Panc1 (cell line): ENCODE measurements around the gene HSF5.

Experiments
- TCF7L2 ChIP-seq: IDR thresholded peaks from 2 replicates; pipeline ENCODE4 v1.6.1; 2011; ENCODE audit warnings: mild to moderate bottlenecking, low read depth, low read length, inconsistent platforms
- TF ChIP-seq, protein P1 (sequence below): fragments of 450-650 bp; IDR thresholded peaks from 2 replicates; pipeline ENCODE4 v1.5.1; 2017; ENCODE audit warnings: mild to moderate bottlenecking
- TF ChIP-seq, protein P2 (sequence below), 2 experiments: IDR thresholded peaks; 2 replicates each; pipeline ENCODE4 v1.6.1; 2011 to 2012; ENCODE audit warnings: low read depth in 2 of 2, control low read depth in 1 of 2, low read length in 1 of 2, mild to moderate bottlenecking in 1 of 2, moderate library complexity in 1 of 2; ENCODE audit not compliant: insufficient read depth in 1 of 2

DNA sequence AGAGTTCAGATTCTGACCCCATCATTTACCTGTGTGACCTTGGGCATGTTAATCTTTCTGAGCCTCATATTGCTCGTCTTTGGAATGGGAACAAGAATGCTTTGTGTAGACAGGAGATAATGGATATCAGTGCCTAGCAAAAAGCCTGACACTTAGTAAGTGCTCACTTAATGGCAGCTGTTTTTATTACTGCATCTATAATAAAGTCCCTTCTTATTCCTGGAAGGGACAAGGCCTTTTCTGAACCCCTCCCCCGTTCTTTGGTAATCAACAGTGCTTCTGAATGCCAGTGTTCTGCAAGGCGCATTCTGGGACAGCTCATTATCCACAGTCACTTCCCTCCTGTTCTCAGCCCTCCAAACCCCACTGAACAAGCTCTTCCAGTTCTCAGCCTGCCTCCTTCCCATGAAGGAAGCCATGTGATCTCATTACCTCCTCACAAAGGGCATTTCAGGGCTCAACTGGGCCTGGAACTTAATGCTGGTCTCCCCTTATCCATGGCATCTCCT lies 111.1 kb downstream of the HSF5 start:
- TF ChIP-seq, protein P1, sequence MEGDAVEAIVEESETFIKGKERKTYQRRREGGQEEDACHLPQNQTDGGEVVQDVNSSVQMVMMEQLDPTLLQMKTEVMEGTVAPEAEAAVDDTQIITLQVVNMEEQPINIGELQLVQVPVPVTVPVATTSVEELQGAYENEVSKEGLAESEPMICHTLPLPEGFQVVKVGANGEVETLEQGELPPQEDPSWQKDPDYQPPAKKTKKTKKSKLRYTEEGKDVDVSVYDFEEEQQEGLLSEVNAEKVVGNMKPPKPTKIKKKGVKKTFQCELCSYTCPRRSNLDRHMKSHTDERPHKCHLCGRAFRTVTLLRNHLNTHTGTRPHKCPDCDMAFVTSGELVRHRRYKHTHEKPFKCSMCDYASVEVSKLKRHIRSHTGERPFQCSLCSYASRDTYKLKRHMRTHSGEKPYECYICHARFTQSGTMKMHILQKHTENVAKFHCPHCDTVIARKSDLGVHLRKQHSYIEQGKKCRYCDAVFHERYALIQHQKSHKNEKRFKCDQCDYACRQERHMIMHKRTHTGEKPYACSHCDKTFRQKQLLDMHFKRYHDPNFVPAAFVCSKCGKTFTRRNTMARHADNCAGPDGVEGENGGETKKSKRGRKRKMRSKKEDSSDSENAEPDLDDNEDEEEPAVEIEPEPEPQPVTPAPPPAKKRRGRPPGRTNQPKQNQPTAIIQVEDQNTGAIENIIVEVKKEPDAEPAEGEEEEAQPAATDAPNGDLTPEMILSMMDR = no peak
- no peak for TF ChIP-seq TCF7L2
- TF ChIP-seq, protein P2, sequence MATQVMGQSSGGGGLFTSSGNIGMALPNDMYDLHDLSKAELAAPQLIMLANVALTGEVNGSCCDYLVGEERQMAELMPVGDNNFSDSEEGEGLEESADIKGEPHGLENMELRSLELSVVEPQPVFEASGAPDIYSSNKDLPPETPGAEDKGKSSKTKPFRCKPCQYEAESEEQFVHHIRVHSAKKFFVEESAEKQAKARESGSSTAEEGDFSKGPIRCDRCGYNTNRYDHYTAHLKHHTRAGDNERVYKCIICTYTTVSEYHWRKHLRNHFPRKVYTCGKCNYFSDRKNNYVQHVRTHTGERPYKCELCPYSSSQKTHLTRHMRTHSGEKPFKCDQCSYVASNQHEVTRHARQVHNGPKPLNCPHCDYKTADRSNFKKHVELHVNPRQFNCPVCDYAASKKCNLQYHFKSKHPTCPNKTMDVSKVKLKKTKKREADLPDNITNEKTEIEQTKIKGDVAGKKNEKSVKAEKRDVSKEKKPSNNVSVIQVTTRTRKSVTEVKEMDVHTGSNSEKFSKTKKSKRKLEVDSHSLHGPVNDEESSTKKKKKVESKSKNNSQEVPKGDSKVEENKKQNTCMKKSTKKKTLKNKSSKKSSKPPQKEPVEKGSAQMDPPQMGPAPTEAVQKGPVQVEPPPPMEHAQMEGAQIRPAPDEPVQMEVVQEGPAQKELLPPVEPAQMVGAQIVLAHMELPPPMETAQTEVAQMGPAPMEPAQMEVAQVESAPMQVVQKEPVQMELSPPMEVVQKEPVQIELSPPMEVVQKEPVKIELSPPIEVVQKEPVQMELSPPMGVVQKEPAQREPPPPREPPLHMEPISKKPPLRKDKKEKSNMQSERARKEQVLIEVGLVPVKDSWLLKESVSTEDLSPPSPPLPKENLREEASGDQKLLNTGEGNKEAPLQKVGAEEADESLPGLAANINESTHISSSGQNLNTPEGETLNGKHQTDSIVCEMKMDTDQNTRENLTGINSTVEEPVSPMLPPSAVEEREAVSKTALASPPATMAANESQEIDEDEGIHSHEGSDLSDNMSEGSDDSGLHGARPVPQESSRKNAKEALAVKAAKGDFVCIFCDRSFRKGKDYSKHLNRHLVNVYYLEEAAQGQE (IDR thresholded peaks at IDR 0.05; ENCODE audit: insufficient read depth in 1 of 2, low read depth in 2 of 2, low read length in 1 of 2) = no peak
